Transverse colon (tissue), 4 donors: Measurements from ENCODE around the gene SGTB.

Experiments
- POLR2A ChIP-seq: fragments of 450-650 bp; IDR thresholded peaks from one replicate; pipeline ENCODE4 v1.6.1; 2016; ENCODE audit warnings: antibody characterized with exemption, mild to moderate bottlenecking, moderate library complexity
- POLR2AphosphoS5 ChIP-seq, 3 donors: sonication (generic); formaldehyde crosslinking; IDR thresholded peaks; one replicate each; pipeline ENCODE4 v1.6.1; 2016; ENCODE audit warnings: antibody characterized with exemption in 3 of 3
- TF ChIP-seq, protein P1 (sequence below), 5 experiments: fragments of 200-600 bp in 3 of 5; fragments of 450-650 bp in 2 of 5; sonication (generic) in 3 of 5; IDR thresholded peaks; 1 replicate in 2 of 5; 2 replicates in 3 of 5; pipeline ENCODE4 v1.5.1; 2016 to 2017; ENCODE audit warnings: antibody characterized with exemption in 5 of 5, inconsistent platforms in 3 of 5, mild to moderate bottlenecking in 2 of 5, moderate library complexity in 1 of 5

DNA sequence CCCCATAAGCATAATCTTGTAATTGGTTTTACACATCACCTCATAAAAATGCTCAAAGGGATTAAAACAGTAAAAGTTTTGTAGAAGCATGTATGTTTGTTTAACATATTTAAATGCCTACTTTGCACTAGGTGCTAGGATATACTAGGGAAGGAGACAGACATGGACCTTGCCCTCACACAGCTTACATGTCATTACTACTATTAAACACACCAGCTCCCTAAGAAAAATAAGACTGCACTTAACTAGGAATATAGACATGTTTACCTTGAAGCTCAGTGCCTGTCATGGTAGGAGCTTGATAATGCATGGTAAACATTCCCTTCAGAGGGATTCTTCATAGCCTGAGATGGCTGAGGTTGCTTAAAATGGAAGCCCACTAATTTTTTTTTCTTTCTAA, 90.9 kb downstream of the SGTB start:
- TF ChIP-seq, protein P1, sequence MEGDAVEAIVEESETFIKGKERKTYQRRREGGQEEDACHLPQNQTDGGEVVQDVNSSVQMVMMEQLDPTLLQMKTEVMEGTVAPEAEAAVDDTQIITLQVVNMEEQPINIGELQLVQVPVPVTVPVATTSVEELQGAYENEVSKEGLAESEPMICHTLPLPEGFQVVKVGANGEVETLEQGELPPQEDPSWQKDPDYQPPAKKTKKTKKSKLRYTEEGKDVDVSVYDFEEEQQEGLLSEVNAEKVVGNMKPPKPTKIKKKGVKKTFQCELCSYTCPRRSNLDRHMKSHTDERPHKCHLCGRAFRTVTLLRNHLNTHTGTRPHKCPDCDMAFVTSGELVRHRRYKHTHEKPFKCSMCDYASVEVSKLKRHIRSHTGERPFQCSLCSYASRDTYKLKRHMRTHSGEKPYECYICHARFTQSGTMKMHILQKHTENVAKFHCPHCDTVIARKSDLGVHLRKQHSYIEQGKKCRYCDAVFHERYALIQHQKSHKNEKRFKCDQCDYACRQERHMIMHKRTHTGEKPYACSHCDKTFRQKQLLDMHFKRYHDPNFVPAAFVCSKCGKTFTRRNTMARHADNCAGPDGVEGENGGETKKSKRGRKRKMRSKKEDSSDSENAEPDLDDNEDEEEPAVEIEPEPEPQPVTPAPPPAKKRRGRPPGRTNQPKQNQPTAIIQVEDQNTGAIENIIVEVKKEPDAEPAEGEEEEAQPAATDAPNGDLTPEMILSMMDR (IDR thresholded peaks at IDR 0.05) = no peak
- no peak for TF ChIP-seq POLR2A
- no peak for TF ChIP-seq POLR2AphosphoS5 (IDR thresholded peaks at IDR 0.05)
